ENCODE measurements around the gene MAPK7. TPM values are rescaled to one million over a fixed set of nuclear protein-coding genes. Genes with fewer than 3 reads are reported as not detected.

The MAPK7 gene
- total and polyA plus RNA-seq, 9 of the 15 experiments (the other 6 are each of a cell fraction or from before 2014, with no cell fraction given) = 0.46 to 7.5 (median 2.5) TPM

DNA sequence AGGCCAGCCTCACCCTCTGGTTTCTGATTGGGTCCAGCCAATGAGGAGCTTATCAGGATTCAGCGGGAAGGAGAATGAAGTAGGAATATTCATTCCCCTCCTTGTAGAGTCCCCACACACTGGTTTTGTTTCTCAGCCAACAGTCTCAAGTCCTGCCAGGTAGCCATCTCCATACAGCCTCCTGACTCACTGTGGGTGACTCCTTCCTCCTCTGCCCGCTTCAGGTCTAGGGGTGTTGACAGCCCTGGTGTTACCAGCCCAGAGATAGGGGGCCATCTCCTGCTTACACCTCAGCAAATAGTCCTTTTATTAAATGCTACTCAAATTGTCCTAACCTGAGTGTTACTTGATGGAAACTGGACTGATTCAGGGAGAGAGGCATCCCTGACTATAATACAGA is 12.7 kb downstream of the MAPK7 start (continued):
- TF ChIP-seq, protein P1, sequence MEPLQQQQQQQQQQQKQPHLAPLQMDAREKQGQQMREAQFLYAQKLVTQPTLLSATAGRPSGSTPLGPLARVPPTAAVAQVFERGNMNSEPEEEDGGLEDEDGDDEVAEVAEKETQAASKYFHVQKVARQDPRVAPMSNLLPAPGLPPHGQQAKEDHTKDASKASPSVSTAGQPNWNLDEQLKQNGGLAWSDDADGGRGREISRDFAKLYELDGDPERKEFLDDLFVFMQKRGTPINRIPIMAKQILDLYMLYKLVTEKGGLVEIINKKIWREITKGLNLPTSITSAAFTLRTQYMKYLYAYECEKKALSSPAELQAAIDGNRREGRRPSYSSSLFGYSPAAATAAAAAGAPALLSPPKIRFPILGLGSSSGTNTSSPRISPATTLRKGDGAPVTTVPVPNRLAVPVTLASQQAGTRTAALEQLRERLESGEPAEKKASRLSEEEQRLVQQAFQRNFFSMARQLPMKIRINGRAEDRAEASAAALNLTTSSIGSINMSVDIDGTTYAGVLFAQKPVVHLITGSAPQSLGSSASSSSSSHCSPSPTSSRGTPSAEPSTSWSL (CRISPR knock-in tag; IDR thresholded peaks at IDR 0.05; ENCODE audit: borderline replicate concordance) = no peak
- TF ChIP-seq ZNF3 (CRISPR knock-in tag; IDR thresholded peaks at IDR 0.05) (no peak), TSC22D4 (tag; IDR thresholded peaks at IDR 0.05) (no peak), BRD9 (IDR thresholded peaks at IDR 0.05; ENCODE audit: low read depth, partially characterized antibody) (no peak), ZNF408 (CRISPR knock-in tag; IDR thresholded peaks at IDR 0.05; ENCODE audit: low read depth) (no peak), TOE1 (IDR thresholded peaks at IDR 0.05; ENCODE audit: borderline replicate concordance) (no peak), TOE1 (CRISPR knock-in tag; IDR thresholded peaks at IDR 0.05; ENCODE audit: borderline replicate concordance, low read depth) (no peak)
- TF ChIP-seq, protein P2, sequence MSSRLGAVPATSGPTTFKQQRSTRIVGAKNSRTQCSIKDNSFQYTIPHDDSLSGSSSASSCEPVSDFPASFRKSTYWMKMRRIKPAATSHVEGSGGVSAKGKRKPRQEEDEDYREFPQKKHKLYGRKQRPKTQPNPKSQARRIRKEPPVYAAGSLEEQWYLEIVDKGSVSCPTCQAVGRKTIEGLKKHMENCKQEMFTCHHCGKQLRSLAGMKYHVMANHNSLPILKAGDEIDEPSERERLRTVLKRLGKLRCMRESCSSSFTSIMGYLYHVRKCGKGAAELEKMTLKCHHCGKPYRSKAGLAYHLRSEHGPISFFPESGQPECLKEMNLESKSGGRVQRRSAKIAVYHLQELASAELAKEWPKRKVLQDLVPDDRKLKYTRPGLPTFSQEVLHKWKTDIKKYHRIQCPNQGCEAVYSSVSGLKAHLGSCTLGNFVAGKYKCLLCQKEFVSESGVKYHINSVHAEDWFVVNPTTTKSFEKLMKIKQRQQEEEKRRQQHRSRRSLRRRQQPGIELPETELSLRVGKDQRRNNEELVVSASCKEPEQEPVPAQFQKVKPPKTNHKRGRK (tag; IDR thresholded peaks at IDR 0.05) = no peak
- TF ChIP-seq, protein P3, sequence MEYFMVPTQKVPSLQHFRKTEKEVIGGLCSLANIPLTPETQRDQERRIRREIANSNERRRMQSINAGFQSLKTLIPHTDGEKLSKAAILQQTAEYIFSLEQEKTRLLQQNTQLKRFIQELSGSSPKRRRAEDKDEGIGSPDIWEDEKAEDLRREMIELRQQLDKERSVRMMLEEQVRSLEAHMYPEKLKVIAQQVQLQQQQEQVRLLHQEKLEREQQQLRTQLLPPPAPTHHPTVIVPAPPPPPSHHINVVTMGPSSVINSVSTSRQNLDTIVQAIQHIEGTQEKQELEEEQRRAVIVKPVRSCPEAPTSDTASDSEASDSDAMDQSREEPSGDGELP (CRISPR knock-in tag; IDR thresholded peaks at IDR 0.05; ENCODE audit: borderline replicate concordance) = no peak

Measured in K562 (cell line).